H9 (cell line): ENCODE data around the gene MNAT1. TPM values are rescaled to one million over a fixed set of nuclear protein-coding genes. Genes with fewer than 3 reads are reported as not detected.

Source experiments
- DNase-seq: peaks from one replicate; pipeline ENCODE4 v3.0.0-alpha.2; 2017
- H2AFZ ChIP-seq: one replicate; pipeline ENCODE4 v1.6.1; 2013; ENCODE audit warnings: mild to moderate bottlenecking, low read length, control low read depth, moderate library complexity
- H2AK5ac ChIP-seq: 2 replicates; pipeline ENCODE4 v1.6.1; 2013; ENCODE audit warnings: low read length, control low read depth, mixed read lengths; ENCODE audit not compliant: insufficient read length
- H2BK120ac ChIP-seq: one replicate; pipeline ENCODE4 v1.6.1; 2013; ENCODE audit warnings: low read depth, mild to moderate bottlenecking, low read length, control low read depth, inconsistent platforms; ENCODE audit not compliant: poor library complexity, severe bottlenecking
- H2BK12ac ChIP-seq: 2 replicates; pipeline ENCODE4 v1.6.1; 2013; ENCODE audit warnings: low read length, control low read depth, mixed read lengths, low read depth; ENCODE audit not compliant: insufficient read length
- H2BK15ac ChIP-seq: 2 replicates; pipeline ENCODE4 v1.6.1; 2013; ENCODE audit warnings: low read depth, low read length, control low read depth
- H2BK20ac ChIP-seq: one replicate; pipeline ENCODE4 v1.6.1; 2013; ENCODE audit warnings: low read depth, mild to moderate bottlenecking, low read length, control low read depth, inconsistent platforms; ENCODE audit not compliant: poor library complexity, severe bottlenecking
- H2BK5ac ChIP-seq: 2 replicates; pipeline ENCODE4 v1.6.1; 2013; ENCODE audit warnings: low read length, control low read depth, mixed read lengths; ENCODE audit not compliant: insufficient read length
- H3K14ac ChIP-seq: 2 replicates; pipeline ENCODE4 v1.6.1; 2013; ENCODE audit warnings: low read length, control low read depth; ENCODE audit not compliant: insufficient read depth
- H3K18ac ChIP-seq: 2 replicates; pipeline ENCODE4 v1.6.1; 2013; ENCODE audit warnings: low read depth, mild to moderate bottlenecking, mixed read lengths, low read length, control low read depth; ENCODE audit not compliant: insufficient read length
- H3K23ac ChIP-seq: 2 replicates; pipeline ENCODE4 v1.6.1; 2013; ENCODE audit warnings: low read length, control low read depth, mixed read lengths, low read depth; ENCODE audit not compliant: insufficient read length
- H3K23me2 ChIP-seq: 2 replicates; pipeline ENCODE4 v1.6.1; 2013; ENCODE audit warnings: low read depth, mild to moderate bottlenecking, mixed read lengths, low read length, control low read depth; ENCODE audit not compliant: insufficient read length, poor library complexity, severe bottlenecking
- H3K27ac ChIP-seq: 2 replicates; pipeline ENCODE4 v1.5.1; 2013; ENCODE audit warnings: low read length, control low read depth, mixed read lengths, low read depth; ENCODE audit not compliant: insufficient read length
- H3K27me3 ChIP-seq: 2 replicates; pipeline ENCODE4 v1.6.1; 2013; ENCODE audit warnings: low read length, control low read depth, inconsistent platforms; ENCODE audit not compliant: insufficient read depth
- H3K4ac ChIP-seq: 2 replicates; pipeline ENCODE4 v1.6.1; 2013; ENCODE audit warnings: low read depth, mild to moderate bottlenecking, control low read depth, inconsistent platforms, low read length, moderate library complexity
- H3K4me1 ChIP-seq: 2 replicates; pipeline ENCODE4 v1.6.1; 2013; ENCODE audit warnings: low read length, control low read depth, inconsistent platforms; ENCODE audit not compliant: insufficient read depth
- H3K4me2 ChIP-seq: 2 replicates; pipeline ENCODE4 v1.6.1; 2013; ENCODE audit warnings: low read length, control low read depth, mixed read lengths; ENCODE audit not compliant: insufficient read length, insufficient read depth
- H3K56ac ChIP-seq: 2 replicates; pipeline ENCODE4 v1.6.1; 2013; ENCODE audit warnings: low read depth, mild to moderate bottlenecking, mixed read lengths, low read length, control low read depth; ENCODE audit not compliant: insufficient read length
- H3K79me1 ChIP-seq: 2 replicates; pipeline ENCODE4 v1.6.1; 2013; ENCODE audit warnings: low read depth, mild to moderate bottlenecking, moderate library complexity, low read length, control low read depth, inconsistent platforms; ENCODE audit not compliant: insufficient read depth, poor library complexity, severe bottlenecking
- H3K79me2 ChIP-seq: 2 replicates; pipeline ENCODE4 v1.6.1; 2013; ENCODE audit warnings: low read length, control low read depth, inconsistent platforms; ENCODE audit not compliant: insufficient read depth
- H3K9ac ChIP-seq: 2 replicates; pipeline ENCODE4 v1.6.1; 2013; ENCODE audit warnings: low read length, control low read depth, mixed read lengths; ENCODE audit not compliant: insufficient read length; ENCODE audit errors: extremely low read depth
- H3K9me3 ChIP-seq: one replicate; pipeline ENCODE4 v1.6.1; 2013; ENCODE audit warnings: low read depth, low read length, inconsistent platforms; ENCODE audit not compliant: control insufficient read depth
- H3T11ph ChIP-seq: one replicate; pipeline ENCODE4 v1.6.1; 2013; ENCODE audit warnings: mild to moderate bottlenecking, low read length, control low read depth, inconsistent platforms
- H4K20me1 ChIP-seq: one replicate; pipeline ENCODE4 v1.6.1; 2013; ENCODE audit not compliant: control insufficient read depth, insufficient read length, insufficient read depth
- H4K5ac ChIP-seq: 2 replicates; pipeline ENCODE4 v1.6.1; 2013; ENCODE audit warnings: low read depth, mild to moderate bottlenecking, mixed read lengths, low read length, control low read depth; ENCODE audit not compliant: insufficient read length
- H4K8ac ChIP-seq: replicated peaks from 2 replicates; pipeline ENCODE4 v1.6.1; 2013; ENCODE audit warnings: low read length, control low read depth, mixed read lengths, low read depth; ENCODE audit not compliant: insufficient read length
- H4K91ac ChIP-seq: 2 replicates; pipeline ENCODE4 v1.6.1; 2013; ENCODE audit warnings: low read depth, mild to moderate bottlenecking, moderate library complexity, mixed read lengths, low read length, control low read depth; ENCODE audit not compliant: insufficient read length
- H3K27ac Mint-ChIP-seq, 3 experiments: 2 replicates in 2 of 3; 3 replicates in 1 of 3; pipeline ENCODE4 v1.8.0; 2020 to 2021; ENCODE audit warnings: mixed read lengths in 3 of 3, mild to moderate bottlenecking in 1 of 3, moderate library complexity in 1 of 3
- H3K27me3 Mint-ChIP-seq: 2 replicates; pipeline ENCODE4 v1.8.0; 2021; ENCODE audit warnings: low read depth, mild to moderate bottlenecking, moderate library complexity, mixed read lengths
- H3K36me3 Mint-ChIP-seq, 3 experiments: 2 replicates in 2 of 3; 3 replicates in 1 of 3; pipeline ENCODE4 v1.8.0; 2020 to 2021; ENCODE audit warnings: low read depth in 3 of 3, mixed read lengths in 3 of 3; ENCODE audit not compliant: insufficient read depth in 1 of 3
- H3K4me1 Mint-ChIP-seq, 2 experiments: 2 replicates each; pipeline ENCODE4 v1.8.0; 2020; ENCODE audit warnings: mixed read lengths in 2 of 2
- H3K4me3 Mint-ChIP-seq, 2 experiments: 2 replicates in 1 of 2; 3 replicates in 1 of 2; pipeline ENCODE4 v1.8.0; 2020 to 2021; ENCODE audit warnings: mild to moderate bottlenecking in 2 of 2, mixed read lengths in 2 of 2, moderate library complexity in 1 of 2
- H3K9me3 Mint-ChIP-seq, 2 experiments: 2 replicates in 1 of 2; 3 replicates in 1 of 2; pipeline ENCODE4 v1.8.0; 2020; ENCODE audit warnings: mild to moderate bottlenecking in 2 of 2, mixed read lengths in 2 of 2, moderate library complexity in 1 of 2
- WGBS: extraction: QIAGEN DNeasy Blood & Tissue Kit; methylation state at CpG from one replicate; pipeline ENCODE4 v1.1.7; 2013; ENCODE audit warnings: missing lambda C conversion rate, low lambda C conversion rate, mixed read lengths; ENCODE audit not compliant: insufficient read length; ENCODE audit errors: extremely low coverage; 5-methylcytosine and 5-hydroxymethylcytosine counted together
- total RNA-seq: library from RNA; stranded (reverse); gene quantifications from 2 replicates; pipeline ENCODE4 v1.2.1, GENCODE V29; 2021
- TF ChIP-seq, protein P1 (sequence below): fragments of 200-600 bp; sonication (generic); conservative IDR thresholded peaks from 3 replicates; pipeline ENCODE4 v1.8.0; 2021; ENCODE audit warnings: antibody characterized with exemption, mild to moderate bottlenecking

The MNAT1 gene
- total RNA-seq, 1 experiment from 2014 or later: 43.1 TPM

DNA sequence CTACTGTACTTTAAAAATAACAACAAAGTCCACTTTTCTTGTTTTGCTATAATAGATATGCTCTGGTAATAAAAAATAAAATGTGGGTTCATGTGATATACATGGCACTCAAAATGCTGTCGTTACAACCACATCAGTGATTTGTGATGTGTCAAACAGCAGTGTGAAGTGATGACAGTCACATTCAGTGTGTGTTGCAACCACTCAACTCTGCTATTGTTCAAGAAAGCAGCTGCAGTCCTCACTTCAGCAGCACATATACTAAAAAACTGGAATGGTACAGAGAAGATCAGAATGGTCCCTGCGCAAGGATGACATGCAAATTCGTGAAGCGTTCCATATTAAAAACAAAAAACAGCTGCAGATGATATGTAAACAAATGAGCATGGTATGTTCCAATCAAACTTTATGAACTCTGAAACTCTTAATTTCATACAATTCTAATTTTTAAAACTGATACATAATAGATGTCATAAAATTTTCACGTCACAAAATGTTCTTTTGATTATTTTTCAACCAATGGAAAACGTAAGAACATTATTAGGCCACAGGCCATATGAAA, 239.6 kb downstream of the MNAT1 start:
- Histone ChIP-seq H3K79me2 (no peaks in the 10 kb centered on the region), H2BK20ac (no peak overlapping the region), H3K4me1 (no peaks in the 10 kb centered on the region; the same call in 1 of the 2 replicates), H3K23ac (no peak overlapping the region), H3K23me2 (no peaks in the 10 kb centered on the region), H2BK12ac (no peak overlapping the region), H3K14ac (no peak overlapping the region), H3K4me2 (no peak overlapping the region), H2AFZ (no peak overlapping the region), H2BK15ac (no peak overlapping the region), H3K27ac (no peak overlapping the region), H3K18ac (no peak overlapping the region), H2BK120ac (no peak overlapping the region), H4K8ac (no peak overlapping the region), H2AK5ac (no peak overlapping the region), H3K4ac (no peak overlapping the region), H3T11ph (no peak overlapping the region), H4K5ac (no peak overlapping the region), H3K27me3 (no peaks in the 10 kb centered on the region; the same call in 1 of the 2 replicates), H3K79me1 (no peaks in the 10 kb centered on the region), H3K56ac (no peak overlapping the region), H4K91ac (no peak overlapping the region), H2BK5ac (no peak overlapping the region), H3K9ac (no peak overlapping the region), H3K9me3 (no peaks in the 10 kb centered on the region), H4K20me1 (no peaks in the 10 kb centered on the region)
- TF ChIP-seq, protein P1, sequence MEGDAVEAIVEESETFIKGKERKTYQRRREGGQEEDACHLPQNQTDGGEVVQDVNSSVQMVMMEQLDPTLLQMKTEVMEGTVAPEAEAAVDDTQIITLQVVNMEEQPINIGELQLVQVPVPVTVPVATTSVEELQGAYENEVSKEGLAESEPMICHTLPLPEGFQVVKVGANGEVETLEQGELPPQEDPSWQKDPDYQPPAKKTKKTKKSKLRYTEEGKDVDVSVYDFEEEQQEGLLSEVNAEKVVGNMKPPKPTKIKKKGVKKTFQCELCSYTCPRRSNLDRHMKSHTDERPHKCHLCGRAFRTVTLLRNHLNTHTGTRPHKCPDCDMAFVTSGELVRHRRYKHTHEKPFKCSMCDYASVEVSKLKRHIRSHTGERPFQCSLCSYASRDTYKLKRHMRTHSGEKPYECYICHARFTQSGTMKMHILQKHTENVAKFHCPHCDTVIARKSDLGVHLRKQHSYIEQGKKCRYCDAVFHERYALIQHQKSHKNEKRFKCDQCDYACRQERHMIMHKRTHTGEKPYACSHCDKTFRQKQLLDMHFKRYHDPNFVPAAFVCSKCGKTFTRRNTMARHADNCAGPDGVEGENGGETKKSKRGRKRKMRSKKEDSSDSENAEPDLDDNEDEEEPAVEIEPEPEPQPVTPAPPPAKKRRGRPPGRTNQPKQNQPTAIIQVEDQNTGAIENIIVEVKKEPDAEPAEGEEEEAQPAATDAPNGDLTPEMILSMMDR: no peak
- Mint-ChIP-seq H3K9me3 (no peaks in the 10 kb centered on the region), H3K36me3 (peaks cover 2 to 42% (median 20%) of the 10 kb centered on the region in 3 experiments; a peak in 6 of 7 replicates), H3K27me3 (no peaks in the 10 kb centered on the region), H3K4me1 (peaks cover 3 to 5% of the 10 kb centered on the region in 2 experiments; a peak in 3 of 4 replicates), H3K4me3 (no peak overlapping the region), H3K27ac (no peak overlapping the region)
- WGBS: no CpG with 5 or more reads among the region's 6 CpGs
- no peak for DNase-seq
